GM12874 (cell line): ENCODE measurements around the gene XCL2.
"Not testable (repeated sequence)": the region's sequence is repeated elsewhere in the genome, so short reads cannot be mapped to it uniquely, and the experiment has no call there.

ENCODE experiments used
- TF ChIP-seq, protein P1 (sequence below): IDR thresholded peaks from 2 replicates; pipeline ENCODE4 v1.5.1; 2011; ENCODE audit warnings: low read depth, mild to moderate bottlenecking, control low read depth, low read length, moderate library complexity; ENCODE audit not compliant: insufficient read depth

Gene XCL2

DNA sequence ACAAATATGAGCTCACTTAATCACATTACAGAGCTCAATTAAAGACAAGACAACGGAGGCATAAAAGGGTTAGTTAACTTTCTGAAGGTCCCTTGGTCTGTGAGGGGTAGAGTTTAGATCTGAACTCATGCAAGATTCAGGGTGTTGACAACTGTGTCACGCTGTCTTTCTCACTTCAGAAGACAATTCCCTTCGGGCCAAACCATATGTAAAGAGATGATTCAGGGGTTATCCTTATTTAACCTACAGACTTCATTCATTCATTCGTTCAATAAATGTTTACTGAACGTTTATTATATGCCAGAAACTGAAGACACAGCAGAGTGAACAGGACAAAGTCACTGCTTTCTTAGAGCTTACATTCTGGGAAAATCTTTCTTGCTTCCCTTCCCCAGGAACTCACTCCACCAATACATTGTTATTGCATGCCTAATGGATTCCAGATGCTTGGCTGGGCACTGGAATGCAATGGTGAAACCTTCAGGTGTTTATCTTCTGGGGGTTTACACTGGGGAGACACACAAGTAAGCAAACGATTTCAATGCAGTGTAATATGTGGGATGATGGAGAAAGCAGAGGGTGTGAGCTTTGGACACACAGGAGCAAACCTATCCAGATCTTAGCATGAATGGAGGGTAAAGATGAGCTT, 39.0 kb upstream of the XCL2 start:
- TF ChIP-seq, protein P1, sequence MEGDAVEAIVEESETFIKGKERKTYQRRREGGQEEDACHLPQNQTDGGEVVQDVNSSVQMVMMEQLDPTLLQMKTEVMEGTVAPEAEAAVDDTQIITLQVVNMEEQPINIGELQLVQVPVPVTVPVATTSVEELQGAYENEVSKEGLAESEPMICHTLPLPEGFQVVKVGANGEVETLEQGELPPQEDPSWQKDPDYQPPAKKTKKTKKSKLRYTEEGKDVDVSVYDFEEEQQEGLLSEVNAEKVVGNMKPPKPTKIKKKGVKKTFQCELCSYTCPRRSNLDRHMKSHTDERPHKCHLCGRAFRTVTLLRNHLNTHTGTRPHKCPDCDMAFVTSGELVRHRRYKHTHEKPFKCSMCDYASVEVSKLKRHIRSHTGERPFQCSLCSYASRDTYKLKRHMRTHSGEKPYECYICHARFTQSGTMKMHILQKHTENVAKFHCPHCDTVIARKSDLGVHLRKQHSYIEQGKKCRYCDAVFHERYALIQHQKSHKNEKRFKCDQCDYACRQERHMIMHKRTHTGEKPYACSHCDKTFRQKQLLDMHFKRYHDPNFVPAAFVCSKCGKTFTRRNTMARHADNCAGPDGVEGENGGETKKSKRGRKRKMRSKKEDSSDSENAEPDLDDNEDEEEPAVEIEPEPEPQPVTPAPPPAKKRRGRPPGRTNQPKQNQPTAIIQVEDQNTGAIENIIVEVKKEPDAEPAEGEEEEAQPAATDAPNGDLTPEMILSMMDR = no peak

GRCh38 chr1:168581817-168582572, 38.2 kb upstream of the XCL2 start:
- TF ChIP-seq, protein P1 = no peak

DNA sequence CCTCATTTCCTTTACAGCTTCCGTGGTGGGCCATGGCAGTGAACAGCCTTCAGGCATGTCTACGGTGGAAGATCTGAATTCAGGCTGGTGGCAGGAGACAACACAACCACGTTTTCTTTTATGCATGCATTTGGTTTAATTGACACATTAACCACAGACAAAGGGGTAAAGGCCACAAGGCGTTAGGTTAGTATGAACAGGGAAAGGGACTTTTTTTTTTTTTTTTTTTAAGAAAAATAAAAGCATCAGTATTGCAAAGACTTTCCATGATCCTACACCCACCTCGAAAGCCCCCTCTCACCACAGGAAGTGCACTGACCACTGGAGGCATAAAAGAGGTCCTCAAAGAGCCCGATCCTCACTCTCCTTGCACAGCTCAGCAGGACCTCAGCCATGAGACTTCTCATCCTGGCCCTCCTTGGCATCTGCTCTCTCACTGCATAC, 32.5 kb upstream of the XCL2 start, which contains the start of gene XCL1:
Gene XCL1, plus strand, starts transcription at position 361 of the 444 bp plus-strand sequence. Its CDS starts 33 bp downstream, at position 394.
- TF ChIP-seq, protein P1 = not testable (repeated sequence)

DNA sequence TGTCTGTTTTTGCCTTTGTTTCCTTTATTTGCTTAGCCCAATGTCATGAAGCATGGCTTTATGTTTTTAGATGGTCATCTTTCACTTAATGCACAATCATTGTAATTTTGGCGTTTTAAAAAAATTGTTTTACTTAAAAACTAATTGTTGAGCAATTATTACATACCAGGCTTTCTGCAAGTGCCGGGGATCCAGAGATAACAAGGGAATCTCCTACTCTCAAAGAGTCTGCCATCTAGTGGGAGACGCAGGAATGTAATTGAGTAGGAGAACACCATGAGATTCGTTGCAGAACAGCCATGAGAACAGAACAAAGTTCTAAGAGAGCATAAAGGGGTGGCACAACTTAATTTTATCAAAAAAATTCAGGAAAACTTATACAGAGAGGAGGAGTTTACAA, 30.4 kb upstream of the XCL2 start:
- TF ChIP-seq, protein P1 = peak; percentile 34; the same call in 1 of the 2 replicates

DNA sequence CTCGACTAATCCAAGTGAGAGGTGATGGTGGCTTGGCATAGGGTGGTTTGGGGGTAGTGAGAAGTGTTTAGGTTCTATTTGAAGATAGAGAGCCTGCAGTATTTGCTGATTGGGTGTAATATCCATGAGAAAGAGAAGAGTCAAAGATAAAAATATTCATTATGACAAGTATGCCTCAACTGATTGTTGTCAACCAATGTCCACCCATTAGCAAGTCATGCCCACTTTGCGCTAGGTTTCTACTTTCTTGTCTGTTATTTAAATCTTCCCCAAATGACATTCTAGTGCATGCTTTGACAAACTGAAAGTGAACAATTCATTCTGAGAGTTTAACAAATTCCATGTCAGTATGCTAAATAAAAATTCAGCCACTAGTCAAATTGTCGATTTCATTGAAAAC, 28.8 kb upstream of the XCL2 start:
- TF ChIP-seq, protein P1 = no peak

- TF ChIP-seq, protein P1 = no peak
Measured at GRCh38 chr1:168570652-168571051, 26.9 kb upstream of the XCL2 start.

DNA sequence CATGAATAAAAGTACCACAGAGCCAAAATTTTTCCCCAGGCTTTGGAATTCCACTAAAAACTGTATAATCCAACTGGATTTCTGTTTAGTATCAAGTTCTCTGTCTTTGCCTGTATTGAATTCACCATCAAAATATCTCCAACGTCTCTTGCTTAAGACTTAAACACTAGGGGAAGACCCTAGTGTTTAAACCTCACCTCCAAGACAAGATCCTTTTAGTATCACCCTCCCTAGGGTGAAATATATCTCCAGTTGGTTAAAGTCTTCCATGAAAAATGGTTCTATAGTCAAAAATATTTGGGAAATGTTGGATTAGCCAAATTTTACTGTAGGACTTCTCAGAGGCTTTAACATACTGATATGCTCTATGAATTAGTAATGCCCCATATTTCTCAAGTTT, 24.5 kb upstream of the XCL2 start:
- TF ChIP-seq, protein P1 = no peak
